Measurements from ENCODE around the gene ETV6. TPM values are rescaled to one million over a fixed set of nuclear protein-coding genes. Genes with fewer than 3 reads are reported as not detected.

The ETV6 gene
- total and polyA plus RNA-seq, 2 of the 8 experiments (the other 6 are each of a cell fraction or from before 2014, with no cell fraction given), result 5.5 to 23.9 TPM

GRCh38 chr12:11891754-11892386 is 242.4 kb downstream of the ETV6 start (continued):
- TF ChIP-seq CTCF (IDR thresholded peaks at IDR 0.05; ENCODE audit: control extremely low read depth in 1 of 3, insufficient read depth in 1 of 3, low read depth in 1 of 3, low read length in 3 of 3) (peak in 2 of 3 experiments; percentile 29 to 30; a peak in 2 of 4 replicates), FOSL1 (IDR thresholded peaks at IDR 0.05; ENCODE audit: insufficient read depth, low read depth, low read length) (no peak), TBP (IDR thresholded peaks at IDR 0.05; ENCODE audit: low read depth, low read length) (no peak), RAD21 (IDR thresholded peaks at IDR 0.05 in 1 of 2, conservative IDR thresholded peaks at IDR 0.05 in 1 of 2; ENCODE audit: low read depth in 2 of 2, low read length in 2 of 2) (peak; percentile 48 to 58; a peak in 3 of 4 replicates), SAP30 (IDR thresholded peaks at IDR 0.05; ENCODE audit: insufficient read depth, insufficient replicate concordance, low read length) (no peak), POU5F1 (IDR thresholded peaks at IDR 0.05; ENCODE audit: low read depth, low read length) (no peak)

All from H1 (cell line).